ENCODE measurements around the gene CASP14.

DNA sequence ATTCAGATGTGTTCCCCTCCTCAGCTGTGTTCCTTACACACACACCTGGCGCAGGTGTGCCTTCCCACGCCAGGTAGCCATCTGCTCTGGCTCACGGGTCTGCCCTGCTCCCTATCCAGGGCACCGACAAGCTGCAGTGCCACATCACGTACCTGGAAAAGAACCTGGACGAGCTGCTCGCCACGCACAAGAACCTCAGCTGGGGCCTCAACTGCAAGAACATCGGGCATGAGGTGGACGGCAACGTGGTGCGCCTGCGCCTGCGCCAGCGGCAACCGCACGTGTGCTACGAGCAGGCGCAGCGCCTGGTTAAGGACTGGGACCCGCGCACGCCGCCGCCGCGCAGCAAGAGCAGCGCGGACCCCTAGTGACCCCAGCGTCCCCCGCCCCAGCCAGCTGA, 26.5 kb upstream of the CASP14 start:
- TF ChIP-seq POLR2A (IDR thresholded peaks at IDR 0.05): no peak
- TF ChIP-seq, protein P1, sequence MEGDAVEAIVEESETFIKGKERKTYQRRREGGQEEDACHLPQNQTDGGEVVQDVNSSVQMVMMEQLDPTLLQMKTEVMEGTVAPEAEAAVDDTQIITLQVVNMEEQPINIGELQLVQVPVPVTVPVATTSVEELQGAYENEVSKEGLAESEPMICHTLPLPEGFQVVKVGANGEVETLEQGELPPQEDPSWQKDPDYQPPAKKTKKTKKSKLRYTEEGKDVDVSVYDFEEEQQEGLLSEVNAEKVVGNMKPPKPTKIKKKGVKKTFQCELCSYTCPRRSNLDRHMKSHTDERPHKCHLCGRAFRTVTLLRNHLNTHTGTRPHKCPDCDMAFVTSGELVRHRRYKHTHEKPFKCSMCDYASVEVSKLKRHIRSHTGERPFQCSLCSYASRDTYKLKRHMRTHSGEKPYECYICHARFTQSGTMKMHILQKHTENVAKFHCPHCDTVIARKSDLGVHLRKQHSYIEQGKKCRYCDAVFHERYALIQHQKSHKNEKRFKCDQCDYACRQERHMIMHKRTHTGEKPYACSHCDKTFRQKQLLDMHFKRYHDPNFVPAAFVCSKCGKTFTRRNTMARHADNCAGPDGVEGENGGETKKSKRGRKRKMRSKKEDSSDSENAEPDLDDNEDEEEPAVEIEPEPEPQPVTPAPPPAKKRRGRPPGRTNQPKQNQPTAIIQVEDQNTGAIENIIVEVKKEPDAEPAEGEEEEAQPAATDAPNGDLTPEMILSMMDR (IDR thresholded peaks at IDR 0.05): no peak
- no peak for TF ChIP-seq EP300 (IDR thresholded peaks at IDR 0.05)
